ENCODE data around the gene PEX19.

DNA sequence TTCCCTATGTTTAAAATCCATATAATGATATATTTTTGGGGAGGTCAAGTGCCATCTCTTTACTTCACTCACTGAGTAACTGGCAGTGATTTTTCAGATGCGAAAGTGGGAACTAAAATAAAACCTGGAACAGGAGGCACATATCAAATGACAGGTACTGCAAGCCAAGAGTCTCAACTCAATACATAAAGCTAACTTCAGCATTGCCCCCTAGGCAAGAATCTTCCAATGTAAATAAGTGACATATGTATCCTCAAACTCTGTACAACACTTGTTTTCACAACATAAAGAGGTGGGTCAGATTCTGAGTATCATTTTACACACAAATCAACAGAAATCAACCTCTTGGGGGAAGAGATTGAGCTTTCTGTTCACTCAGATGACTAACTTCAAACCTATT lies 40.7 kb downstream of the PEX19 start:
- no peak for TF ChIP-seq YY2 (tag by site-specific recombination; IDR thresholded peaks at IDR 0.05)
- TF ChIP-seq, protein P1, sequence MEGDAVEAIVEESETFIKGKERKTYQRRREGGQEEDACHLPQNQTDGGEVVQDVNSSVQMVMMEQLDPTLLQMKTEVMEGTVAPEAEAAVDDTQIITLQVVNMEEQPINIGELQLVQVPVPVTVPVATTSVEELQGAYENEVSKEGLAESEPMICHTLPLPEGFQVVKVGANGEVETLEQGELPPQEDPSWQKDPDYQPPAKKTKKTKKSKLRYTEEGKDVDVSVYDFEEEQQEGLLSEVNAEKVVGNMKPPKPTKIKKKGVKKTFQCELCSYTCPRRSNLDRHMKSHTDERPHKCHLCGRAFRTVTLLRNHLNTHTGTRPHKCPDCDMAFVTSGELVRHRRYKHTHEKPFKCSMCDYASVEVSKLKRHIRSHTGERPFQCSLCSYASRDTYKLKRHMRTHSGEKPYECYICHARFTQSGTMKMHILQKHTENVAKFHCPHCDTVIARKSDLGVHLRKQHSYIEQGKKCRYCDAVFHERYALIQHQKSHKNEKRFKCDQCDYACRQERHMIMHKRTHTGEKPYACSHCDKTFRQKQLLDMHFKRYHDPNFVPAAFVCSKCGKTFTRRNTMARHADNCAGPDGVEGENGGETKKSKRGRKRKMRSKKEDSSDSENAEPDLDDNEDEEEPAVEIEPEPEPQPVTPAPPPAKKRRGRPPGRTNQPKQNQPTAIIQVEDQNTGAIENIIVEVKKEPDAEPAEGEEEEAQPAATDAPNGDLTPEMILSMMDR (tag by site-specific recombination; IDR thresholded peaks at IDR 0.05): no peak
- no peak for TF ChIP-seq ZEB2 (tag by site-specific recombination; IDR thresholded peaks at IDR 0.05)
- TF ChIP-seq ZBTB7A (tag by site-specific recombination; IDR thresholded peaks at IDR 0.05; ENCODE audit: low read depth): no peak
- no peak for TF ChIP-seq ZBTB20 (tag by site-specific recombination; IDR thresholded peaks at IDR 0.05)
